Mucosa of descending colon (tissue), 3 donors: ENCODE results near the gene PDE4B. TPM values are rescaled to one million over a fixed set of nuclear protein-coding genes. Genes with fewer than 3 reads are reported as not detected.
"Not testable (repeated sequence)": the region's sequence is repeated elsewhere in the genome, so short reads cannot be mapped to it uniquely, and the experiment has no call there.

Experiments
- ATAC-seq: fragments of 200-7000 bp; cut with Tn5 transposase; one replicate; pipeline ENCODE4 v1.9.1; 2020; ENCODE audit warnings: mild to moderate bottlenecking, moderate library complexity
- DNase-seq, 3 donors: peaks; one replicate each; pipeline ENCODE4 v3.0.0-alpha.2; 2020
- H3K36me3 ChIP-seq: fragments of 200-600 bp; one replicate; pipeline ENCODE4 v1.8.0; 2021; ENCODE audit warnings: low read depth, mild to moderate bottlenecking
- H3K4me1 ChIP-seq: fragments of 200-600 bp; one replicate; pipeline ENCODE4 v1.8.0; 2021; ENCODE audit warnings: low read depth, mild to moderate bottlenecking
- H3K4me3 ChIP-seq: fragments of 200-600 bp; one replicate; pipeline ENCODE4 v1.8.0; 2021; ENCODE audit warnings: mild to moderate bottlenecking
- H3K9me3 ChIP-seq: fragments of 200-600 bp; one replicate; pipeline ENCODE4 v1.8.0; 2021; ENCODE audit warnings: mild to moderate bottlenecking
- CTCF ChIP-seq: fragments of 200-600 bp; IDR thresholded peaks from one replicate; pipeline ENCODE4 v1.8.0; 2022; ENCODE audit warnings: antibody characterized with exemption, mild to moderate bottlenecking
- intact Hi-C, 2 donors: fragments of 100-400 bp; cut with DNase I in 1 of 2; cut with micrococcal nuclease in 1 of 2; formaldehyde crosslinking; loops; one replicate each; pipeline versions ENCODE4 v1.11.0 to v1.11.1; 2022; cut with DNase I, micrococcal nuclease
- total RNA-seq, 3 donors: library from RNA; stranded (reverse); fragmentation: NEBNext Ultra II Directional in 2 of 3; extraction: Animal tissue kit (Norgen Biotek cat#: 25700) in 2 of 3; gene quantifications; one replicate each; pipeline versions ENCODE4 v1.2.1 to v1.2.4, GENCODE V29; 2021 to 2023
- donor health status: DM: no; HTN: no; CAD: no; lungs with moderate emphysema.
- donor health status: DM: no; HTN: no; CAD: no.
- donor health status: DM: no; HTN: yes; CAD: no.

Gene PDE4B
- total RNA-seq, 3 donors from 2014 or later = 3.4 to 6.6 (median 4.9) TPM

GRCh38 chr1:66400660-66401059 lies 608.0 kb downstream of the PDE4B start:
- Histone ChIP-seq H3K4me1 (no peaks in the 10 kb centered on the region), H3K9me3 (no peaks in the 10 kb centered on the region), H3K4me3 (no peak overlapping the region), H3K36me3 (no peaks in the 10 kb centered on the region)
- no peak for TF ChIP-seq CTCF
- ATAC-seq (no peak), DNase-seq (no peak)
- intact Hi-C loops = no loop called here

GRCh38 chr1:66401244-66401643 lies 608.5 kb downstream of the PDE4B start:
- TF ChIP-seq CTCF = no peak
- Histone ChIP-seq H3K36me3 (no peaks in the 10 kb centered on the region), H3K9me3 (no peaks in the 10 kb centered on the region), H3K4me3 (no peak overlapping the region), H3K4me1 (no peaks in the 10 kb centered on the region)
- ATAC-seq (no peak), DNase-seq (no peak)
- intact Hi-C loops = no loop called here

GRCh38 chr1:66402194-66402593 lies 609.5 kb downstream of the PDE4B start:
- no peaks in the 10 kb centered on the region for H3K4me1 ChIP-seq
- TF ChIP-seq CTCF = no peak
- peak in 2 of 3 donors; percentile 32 to 74 for DNase-seq
- H3K9me3 ChIP-seq = no peaks in the 10 kb centered on the region
- intact Hi-C loops = no loop called here
- no peak overlapping the region for H3K4me3 ChIP-seq
- no peaks in the 10 kb centered on the region for H3K36me3 ChIP-seq
- peak; percentile 78 for ATAC-seq

GRCh38 chr1:66403007-66403731 lies 610.5 kb downstream of the PDE4B start:
- H3K4me1 ChIP-seq = no peaks in the 10 kb centered on the region
- DNase-seq (no peak), ATAC-seq (no peak)
- H3K36me3 ChIP-seq = no peaks in the 10 kb centered on the region
- intact Hi-C loops = no loop called here
- H3K9me3 ChIP-seq = no peaks in the 10 kb centered on the region
- TF ChIP-seq CTCF = no peak
- no peak overlapping the region for H3K4me3 ChIP-seq

GRCh38 chr1:66405061-66405460 lies 612.4 kb downstream of the PDE4B start:
- TF ChIP-seq CTCF = no peak
- no peak for ATAC-seq
- intact Hi-C loops = no loop called here
- Histone ChIP-seq H3K4me3 (no peak overlapping the region), H3K4me1 (no peaks in the 10 kb centered on the region), H3K9me3 (no peaks in the 10 kb centered on the region), H3K36me3 (no peaks in the 10 kb centered on the region)
- no peak for DNase-seq

GRCh38 chr1:66411449-66411848 lies 618.8 kb downstream of the PDE4B start:
- ATAC-seq = not testable (repeated sequence)

More at GRCh38 chr1:66411449-66411848, 618.8 kb downstream of the PDE4B start:
- H3K4me3 ChIP-seq, H3K36me3 ChIP-seq, H3K4me1 ChIP-seq, H3K9me3 ChIP-seq, intact Hi-C loops, DNase-seq: not testable (repeated sequence)
